Nephron progenitor cell (in vitro differentiated cells): Measurements from ENCODE around the gene FRMPD2.

Experiments used
- DNase-seq: peaks from one replicate; pipeline ENCODE4 v3.0.0; 2021
- H3K27ac Mint-ChIP-seq: 2 replicates; pipeline ENCODE4 v1.8.0; 2021; ENCODE audit warnings: mild to moderate bottlenecking, moderate library complexity, mixed read lengths
- H3K27me3 Mint-ChIP-seq: 2 replicates; pipeline ENCODE4 v1.8.0; 2021; ENCODE audit warnings: mild to moderate bottlenecking, low read depth, mixed read lengths; ENCODE audit not compliant: poor library complexity
- H3K36me3 Mint-ChIP-seq: 2 replicates; pipeline ENCODE4 v1.8.0; 2021; ENCODE audit warnings: low read depth, mixed read lengths
- H3K4me1 Mint-ChIP-seq: 2 replicates; pipeline ENCODE4 v1.8.0; 2021; ENCODE audit warnings: mixed read lengths
- H3K4me3 Mint-ChIP-seq: 2 replicates; pipeline ENCODE4 v1.8.0; 2021; ENCODE audit warnings: mild to moderate bottlenecking, moderate library complexity, mixed read lengths
- H3K9me3 Mint-ChIP-seq: 2 replicates; pipeline ENCODE4 v1.8.0; 2021; ENCODE audit warnings: mild to moderate bottlenecking, moderate library complexity, mixed read lengths
- CTCF ChIP-seq: fragments of 200-600 bp; sonication (generic); IDR thresholded peaks from 2 replicates; pipeline ENCODE4 v1.5.0; 2021; ENCODE audit warnings: antibody characterized with exemption

FRMPD2 gene

GRCh38 chr10:48237259-48238250 lies 36.9 kb downstream of the FRMPD2 start:
- DNase-seq, result no peak
- Mint-ChIP-seq H3K27me3 (peaks cover 14% of the 10 kb centered on the region), H3K36me3 (no peaks in the 10 kb centered on the region), H3K27ac (no peak overlapping the region), H3K9me3 (no peaks in the 10 kb centered on the region), H3K4me3 (no peak overlapping the region), H3K4me1 (peaks cover 11% of the 10 kb centered on the region)
- no peak for TF ChIP-seq CTCF

- peaks cover 14% of the 10 kb centered on the region for H3K27me3 Mint-ChIP-seq
- no peaks in the 10 kb centered on the region for H3K9me3 Mint-ChIP-seq
- H3K4me3 Mint-ChIP-seq, result no peak overlapping the region
- H3K4me1 Mint-ChIP-seq, result peaks cover 15% of the 10 kb centered on the region
- no peak for TF ChIP-seq CTCF
- no peak overlapping the region for H3K27ac Mint-ChIP-seq
- no peaks in the 10 kb centered on the region for H3K36me3 Mint-ChIP-seq
- DNase-seq, result no peak
Measured at GRCh38 chr10:48236199-48236621, 38.3 kb downstream of the FRMPD2 start.

GRCh38 chr10:48235501-48235900 lies 39.0 kb downstream of the FRMPD2 start:
- Mint-ChIP-seq H3K27me3 (peaks cover 14% of the 10 kb centered on the region), H3K36me3 (no peaks in the 10 kb centered on the region), H3K27ac (no peak overlapping the region), H3K4me3 (no peak overlapping the region), H3K9me3 (no peaks in the 10 kb centered on the region), H3K4me1 (peaks cover 15% of the 10 kb centered on the region)
- no peak for TF ChIP-seq CTCF
- no peak for DNase-seq

- H3K4me3 Mint-ChIP-seq, result no peak overlapping the region
- H3K27ac Mint-ChIP-seq, result no peak overlapping the region
- H3K27me3 Mint-ChIP-seq, result peaks cover 14% of the 10 kb centered on the region
- TF ChIP-seq CTCF, result no peak
- no peak for DNase-seq
- peaks cover 15% of the 10 kb centered on the region for H3K4me1 Mint-ChIP-seq
- no peaks in the 10 kb centered on the region for H3K36me3 Mint-ChIP-seq
- H3K9me3 Mint-ChIP-seq, result no peaks in the 10 kb centered on the region
Measured at GRCh38 chr10:48234787-48235186, 39.7 kb downstream of the FRMPD2 start.

GRCh38 chr10:48234295-48234694 lies 40.2 kb downstream of the FRMPD2 start:
- Mint-ChIP-seq H3K27me3 (peaks cover 14% of the 10 kb centered on the region), H3K9me3 (no peaks in the 10 kb centered on the region), H3K36me3 (no peaks in the 10 kb centered on the region), H3K27ac (peak overlapping the region; percentile 64), H3K4me1 (peaks cover 15% of the 10 kb centered on the region), H3K4me3 (no peak overlapping the region)
- TF ChIP-seq CTCF, result no peak
- DNase-seq, result no peak

- Mint-ChIP-seq H3K36me3 (no peaks in the 10 kb centered on the region), H3K27ac (no peak overlapping the region), H3K4me3 (no peak overlapping the region), H3K4me1 (peaks cover 15% of the 10 kb centered on the region), H3K27me3 (peaks cover 14% of the 10 kb centered on the region), H3K9me3 (no peaks in the 10 kb centered on the region)
- TF ChIP-seq CTCF, result no peak
- DNase-seq, result no peak
Measured at GRCh38 chr10:48233559-48234005, 40.9 kb downstream of the FRMPD2 start.
